Body of pancreas (tissue), 4 donors: Measurements from ENCODE around the gene BLOC1S3. TPM values are rescaled to one million over a fixed set of nuclear protein-coding genes. Genes with fewer than 3 reads are reported as not detected.

ENCODE experiments used
- ATAC-seq: fragments of 150-250 bp; one replicate; pipeline ENCODE4 v1.9.1; 2016
- DNase-seq, 4 donors: peaks; one replicate each; pipeline ENCODE4 v3.0.0-alpha.2; 2019
- H3K27ac ChIP-seq, 4 donors: fragments of 200-600 bp; sonication (generic); 1 replicate in 3 of 4; 2 replicates in 1 of 4; pipeline versions ENCODE4 v1.5.1 to v1.6.1; 2016 to 2019; ENCODE audit warnings: mild to moderate bottlenecking in 1 of 4, mixed read lengths in 1 of 4, moderate library complexity in 1 of 4
- H3K27me3 ChIP-seq, 2 donors: fragments of 200-600 bp; sonication (generic); one replicate each; pipeline ENCODE4 v1.6.0; 2016; ENCODE audit warnings: mild to moderate bottlenecking in 1 of 2
- H3K36me3 ChIP-seq, 2 donors: fragments of 200-600 bp; sonication (generic); replicated peaks in 1 of 2; 2 replicates each; pipeline ENCODE4 v1.5.1; 2016; ENCODE audit warnings: low read depth in 2 of 2; ENCODE audit not compliant: insufficient read depth in 1 of 2
- H3K4me1 ChIP-seq: fragments of 200-600 bp; sonication (generic); one replicate; pipeline ENCODE4 v1.6.0; 2016
- H3K4me3 ChIP-seq, 2 donors: fragments of 200-600 bp; sonication (generic); 1 replicate in 1 of 2; 2 replicates in 1 of 2; pipeline ENCODE4 v1.5.1; 2016 to 2019
- H3K9me3 ChIP-seq, 3 donors: fragments of 200-600 bp; sonication (generic); 1 replicate in 2 of 3; 2 replicates in 1 of 3; pipeline ENCODE4 v1.5.1; 2016
- POLR2A ChIP-seq, 3 donors: fragments of 450-650 bp; IDR thresholded peaks; one replicate each; pipeline ENCODE4 v1.6.1; 2016; ENCODE audit warnings: antibody characterized with exemption in 3 of 3, mild to moderate bottlenecking in 2 of 3
- WGBS, 2 donors: methylation state at CpG; one replicate each; pipeline ENCODE4 v1.1.5; 2017; 5-methylcytosine and 5-hydroxymethylcytosine counted together
- intact Hi-C: fragments of 100-400 bp; cut with DNase I; formaldehyde crosslinking; loops from one replicate; pipeline ENCODE4 v1.15.1; 2023
- total RNA-seq, 2 donors: library from RNA; depleted of rRNA; stranded (reverse); fragments of >200 nt; gene quantifications; one replicate each; pipeline ENCODE4 v1.1.0, GENCODE V29; 2016
- TF ChIP-seq, protein P1 (sequence below), 7 experiments: fragments of 450-650 bp in 4 of 7; fragments of 200-600 bp in 3 of 7; sonication (generic) in 3 of 7; IDR thresholded peaks; one replicate each; pipeline ENCODE4 v1.5.1; 2016 to 2019; ENCODE audit warnings: antibody characterized with exemption in 7 of 7

BLOC1S3 gene
- total RNA-seq, 2 donors from 2014 or later: 4.9 to 12.5 TPM

DNA sequence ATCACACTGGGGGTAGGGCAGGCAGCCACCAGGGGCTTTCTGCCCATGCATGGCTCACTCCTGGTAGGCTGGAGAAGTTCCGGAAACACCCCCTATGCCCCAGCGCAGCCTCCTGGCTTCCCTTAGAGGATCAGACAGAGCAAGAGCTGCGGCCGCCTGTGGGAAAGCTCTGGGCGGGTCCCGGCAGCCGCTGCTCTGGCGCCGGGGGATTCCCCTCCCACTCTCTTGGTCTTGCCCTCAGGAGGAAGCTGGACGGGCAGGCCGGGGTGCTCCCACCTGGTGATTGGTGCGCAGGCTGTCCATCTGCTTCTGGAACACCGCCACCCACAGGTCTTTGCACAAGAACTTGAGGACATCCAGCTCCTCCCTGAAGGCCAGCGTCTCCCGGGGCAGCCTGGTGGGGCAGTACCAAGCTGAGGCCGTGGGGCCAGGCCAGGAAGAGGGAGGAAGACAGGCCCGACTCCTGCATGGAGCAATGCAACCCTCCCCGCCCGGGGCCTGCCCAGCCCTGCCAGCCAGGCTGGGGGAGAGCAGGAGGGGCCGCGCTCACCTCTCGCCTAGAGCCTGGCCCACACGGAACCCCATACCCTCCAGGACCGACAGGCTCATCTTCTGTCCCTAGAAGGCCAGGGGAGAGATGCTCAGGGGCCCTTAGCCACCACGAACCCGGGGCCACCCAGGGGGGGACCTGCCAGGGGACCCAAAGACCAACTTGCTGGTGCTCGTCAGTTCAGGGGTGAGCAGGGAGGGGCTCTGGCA, 13.8 kb upstream of the BLOC1S3 start:
- Histone ChIP-seq H3K27ac (no peak overlapping the region), H3K36me3 (no peaks in the 10 kb centered on the region), H3K4me1 (peaks cover 15% of the 10 kb centered on the region), H3K9me3 (no peaks in the 10 kb centered on the region), H3K27me3 (no peaks in the 10 kb centered on the region), H3K4me3 (no peak overlapping the region)
- TF ChIP-seq POLR2A (IDR thresholded peaks at IDR 0.05): no peak
- TF ChIP-seq, protein P1, sequence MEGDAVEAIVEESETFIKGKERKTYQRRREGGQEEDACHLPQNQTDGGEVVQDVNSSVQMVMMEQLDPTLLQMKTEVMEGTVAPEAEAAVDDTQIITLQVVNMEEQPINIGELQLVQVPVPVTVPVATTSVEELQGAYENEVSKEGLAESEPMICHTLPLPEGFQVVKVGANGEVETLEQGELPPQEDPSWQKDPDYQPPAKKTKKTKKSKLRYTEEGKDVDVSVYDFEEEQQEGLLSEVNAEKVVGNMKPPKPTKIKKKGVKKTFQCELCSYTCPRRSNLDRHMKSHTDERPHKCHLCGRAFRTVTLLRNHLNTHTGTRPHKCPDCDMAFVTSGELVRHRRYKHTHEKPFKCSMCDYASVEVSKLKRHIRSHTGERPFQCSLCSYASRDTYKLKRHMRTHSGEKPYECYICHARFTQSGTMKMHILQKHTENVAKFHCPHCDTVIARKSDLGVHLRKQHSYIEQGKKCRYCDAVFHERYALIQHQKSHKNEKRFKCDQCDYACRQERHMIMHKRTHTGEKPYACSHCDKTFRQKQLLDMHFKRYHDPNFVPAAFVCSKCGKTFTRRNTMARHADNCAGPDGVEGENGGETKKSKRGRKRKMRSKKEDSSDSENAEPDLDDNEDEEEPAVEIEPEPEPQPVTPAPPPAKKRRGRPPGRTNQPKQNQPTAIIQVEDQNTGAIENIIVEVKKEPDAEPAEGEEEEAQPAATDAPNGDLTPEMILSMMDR (IDR thresholded peaks at IDR 0.05): no peak
- intact Hi-C loops: no loop called here
- peak; percentile 27 for ATAC-seq
- DNase-seq: peak; percentile 34 to 59 (median 55)
- WGBS, 2 donors: 32 to 100% methylated on average over 1 to 25 of the region's 27 CpGs

GRCh38 chr19:45166723-45167252, 11.8 kb upstream of the BLOC1S3 start:
- TF ChIP-seq, protein P1 (IDR thresholded peaks at IDR 0.05): no peak
- no peak for TF ChIP-seq POLR2A (IDR thresholded peaks at IDR 0.05)
- H3K4me3 ChIP-seq: no peak overlapping the region
- no peak for ATAC-seq
- DNase-seq: no peak
- H3K9me3 ChIP-seq: no peaks in the 10 kb centered on the region
- H3K27ac ChIP-seq: no peak overlapping the region
- H3K4me1 ChIP-seq: peaks cover 4% of the 10 kb centered on the region
- no peaks in the 10 kb centered on the region for H3K36me3 ChIP-seq
- 72 to 78% methylated on average over 13 to 14 of the region's 14 CpGs for WGBS, 2 donors
- intact Hi-C loops: no loop called here
- no peaks in the 10 kb centered on the region for H3K27me3 ChIP-seq

DNA sequence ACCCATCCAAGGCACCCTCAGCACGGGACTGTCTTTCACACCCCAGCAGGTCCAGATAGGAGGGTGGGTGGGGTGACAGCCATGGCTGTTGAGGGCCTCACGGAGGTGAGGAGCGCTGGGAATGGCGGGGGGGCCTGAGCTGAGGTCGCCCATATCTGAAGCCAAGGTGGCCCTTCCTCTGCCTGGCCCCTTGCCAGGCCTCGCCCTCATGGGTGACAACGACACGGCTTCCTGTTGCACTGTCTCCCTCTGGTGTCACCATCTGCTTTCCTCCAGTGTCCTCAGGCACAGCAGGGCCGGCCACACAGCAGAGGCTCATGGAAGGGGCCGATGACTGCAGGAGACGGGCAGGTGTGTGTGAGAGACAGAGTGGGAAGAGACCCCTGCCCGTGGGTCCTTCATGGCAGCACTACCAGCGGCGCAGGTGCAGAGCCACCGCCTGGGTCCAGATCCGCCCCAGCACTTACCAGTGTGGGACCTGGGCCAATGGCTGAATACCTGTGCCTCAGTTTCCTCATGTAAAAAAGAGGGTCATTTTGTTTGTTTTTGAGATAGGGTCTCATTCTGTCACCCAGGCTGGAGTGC, 9.7 kb upstream of the BLOC1S3 start:
- WGBS, 2 donors: 86 to 88% methylated on average over 8 to 16 of the region's 16 CpGs
- no peak for ATAC-seq
- no peak overlapping the region for H3K4me3 ChIP-seq

GRCh38 chr19:45169602-45170001, 9.0 kb upstream of the BLOC1S3 start:
- 73 to 86% methylated on average over 3 to 7 of the region's 10 CpGs for WGBS, 2 donors
- intact Hi-C loops: no loop called here
- no peak overlapping the region for H3K4me3 ChIP-seq
- H3K27ac ChIP-seq: no peak overlapping the region
- H3K4me1 ChIP-seq: no peaks in the 10 kb centered on the region
- no peaks in the 10 kb centered on the region for H3K27me3 ChIP-seq
- DNase-seq (no peak), ATAC-seq (no peak)
- no peak for TF ChIP-seq POLR2A (IDR thresholded peaks at IDR 0.05)
- TF ChIP-seq, protein P1 (IDR thresholded peaks at IDR 0.05): no peak
- H3K9me3 ChIP-seq: no peaks in the 10 kb centered on the region
- H3K36me3 ChIP-seq: no peaks in the 10 kb centered on the region

More for the DNA sequence above, 9.7 kb upstream of the BLOC1S3 start:
- Histone ChIP-seq H3K36me3 (no peaks in the 10 kb centered on the region), H3K4me1 (no peaks in the 10 kb centered on the region), H3K9me3 (no peaks in the 10 kb centered on the region), H3K27ac (no peak overlapping the region), H3K27me3 (no peaks in the 10 kb centered on the region)
- intact Hi-C loops: no loop called here
- no peak for DNase-seq
- TF ChIP-seq, protein P1 (IDR thresholded peaks at IDR 0.05): no peak
- no peak for TF ChIP-seq POLR2A (IDR thresholded peaks at IDR 0.05)
